ENCODE results near the gene NDUFS3. TPM values are rescaled to one million over a fixed set of nuclear protein-coding genes. Genes with fewer than 3 reads are reported as not detected.

Gene NDUFS3
- total RNA-seq, 1 experiment from 2014 or later, result 120 TPM

DNA sequence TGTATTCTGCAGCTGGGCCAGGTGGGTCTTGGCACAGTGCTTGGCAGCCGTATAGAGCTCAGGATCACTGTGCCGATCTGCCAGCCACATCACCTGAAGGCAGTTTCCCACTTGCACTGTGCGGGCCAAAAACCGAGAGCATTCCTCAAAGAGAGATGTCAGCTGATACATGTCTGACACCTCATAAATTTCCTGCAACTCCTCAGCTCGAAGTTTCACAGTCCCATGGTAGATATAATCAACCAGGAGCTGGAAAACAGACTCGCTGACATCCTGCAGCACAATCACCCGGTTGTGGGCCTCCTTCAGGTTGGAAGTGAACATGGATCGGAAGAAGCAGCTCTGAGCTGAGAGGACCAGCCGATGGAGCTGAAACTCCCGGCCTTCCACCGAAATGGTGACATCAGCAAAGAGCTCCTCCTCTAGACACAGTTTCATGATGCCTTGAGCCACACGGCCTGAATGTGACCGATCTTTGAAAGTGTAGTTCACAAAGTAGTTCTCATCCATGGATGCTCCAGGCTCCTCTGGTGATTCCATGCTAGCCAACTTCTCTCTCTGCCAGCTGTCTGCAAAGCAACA is 1.3 kb upstream of the NDUFS3 start:
- no peak for ATAC-seq
- Histone ChIP-seq H3K27ac (ENCODE audit: low read length) (no peak overlapping the region), H3K27me3 (ENCODE audit: low read length) (no peaks in the 10 kb centered on the region), H3K79me2 (ENCODE audit: low read length) (peaks cover 43% of the 10 kb centered on the region), H3K36me3 (ENCODE audit: low read depth, low read length) (peaks cover 32% of the 10 kb centered on the region), H4K20me1 (ENCODE audit: low read length) (no peaks in the 10 kb centered on the region), H3K4me2 (ENCODE audit: low read length) (peak overlapping the region; percentile 91), H3K9me2 (replicated peaks; ENCODE audit: low read length) (no peaks in the 10 kb centered on the region), H3K4me3 (ENCODE audit: low read length) (peak overlapping the region; percentile 95; the same call in 1 of the 2 replicates), H3F3A (ENCODE audit: low read length, unreplicated experiment) (no peaks in the 10 kb centered on the region), H2AFZ (ENCODE audit: low read length) (no peak overlapping the region), H3K4me1 (ENCODE audit: insufficient read depth, low read length) (peaks cover 15% of the 10 kb centered on the region), H3K9ac (ENCODE audit: low read length) (0 out of 2 replicates have a peak overlapping the region, but pooled peaks have one; percentile 97), H3K9me3 (ENCODE audit: low read length) (no peaks in the 10 kb centered on the region)
- DNase-seq, result no peak
- ChIA-PET CTCF (no interaction called here), POLR2A (ENCODE audit: unreplicated experiment) (no interaction called here)
- no TSS peak for BruUV-seq (replicated peaks)
- intact Hi-C loops (cut with micrococcal nuclease), result no loop called here
- TF ChIP-seq, protein P1, sequence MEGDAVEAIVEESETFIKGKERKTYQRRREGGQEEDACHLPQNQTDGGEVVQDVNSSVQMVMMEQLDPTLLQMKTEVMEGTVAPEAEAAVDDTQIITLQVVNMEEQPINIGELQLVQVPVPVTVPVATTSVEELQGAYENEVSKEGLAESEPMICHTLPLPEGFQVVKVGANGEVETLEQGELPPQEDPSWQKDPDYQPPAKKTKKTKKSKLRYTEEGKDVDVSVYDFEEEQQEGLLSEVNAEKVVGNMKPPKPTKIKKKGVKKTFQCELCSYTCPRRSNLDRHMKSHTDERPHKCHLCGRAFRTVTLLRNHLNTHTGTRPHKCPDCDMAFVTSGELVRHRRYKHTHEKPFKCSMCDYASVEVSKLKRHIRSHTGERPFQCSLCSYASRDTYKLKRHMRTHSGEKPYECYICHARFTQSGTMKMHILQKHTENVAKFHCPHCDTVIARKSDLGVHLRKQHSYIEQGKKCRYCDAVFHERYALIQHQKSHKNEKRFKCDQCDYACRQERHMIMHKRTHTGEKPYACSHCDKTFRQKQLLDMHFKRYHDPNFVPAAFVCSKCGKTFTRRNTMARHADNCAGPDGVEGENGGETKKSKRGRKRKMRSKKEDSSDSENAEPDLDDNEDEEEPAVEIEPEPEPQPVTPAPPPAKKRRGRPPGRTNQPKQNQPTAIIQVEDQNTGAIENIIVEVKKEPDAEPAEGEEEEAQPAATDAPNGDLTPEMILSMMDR (conservative IDR thresholded peaks at IDR 0.05; ENCODE audit: low read depth, low read length), result no peak
- no peak for TF ChIP-seq EZH2 (IDR thresholded peaks at IDR 0.05; ENCODE audit: low read length, unreplicated experiment)
- TF ChIP-seq EZH2phosphoT487 (IDR thresholded peaks at IDR 0.05; ENCODE audit: borderline replicate concordance, low read length), result no peak

- intact Hi-C loops (cut with micrococcal nuclease), result no loop called here
- DNase-seq (no peak), ATAC-seq (no peak)
- Histone ChIP-seq H3K4me3 (ENCODE audit: low read length) (no peak overlapping the region), H3K4me1 (ENCODE audit: insufficient read depth, low read length) (no peaks in the 10 kb centered on the region), H2AFZ (ENCODE audit: low read length) (no peak overlapping the region), H3K79me2 (ENCODE audit: low read length) (peaks cover 27% of the 10 kb centered on the region), H3K9ac (ENCODE audit: low read length) (no peak overlapping the region), H3K4me2 (ENCODE audit: low read length) (no peak overlapping the region), H3K27ac (ENCODE audit: low read length) (no peak overlapping the region), H3K36me3 (ENCODE audit: low read depth, low read length) (peaks cover 30% of the 10 kb centered on the region), H3K27me3 (ENCODE audit: low read length) (no peaks in the 10 kb centered on the region), H3F3A (ENCODE audit: low read length, unreplicated experiment) (no peaks in the 10 kb centered on the region), H4K20me1 (ENCODE audit: low read length) (no peaks in the 10 kb centered on the region), H3K9me2 (replicated peaks; ENCODE audit: low read length) (no peaks in the 10 kb centered on the region), H3K9me3 (ENCODE audit: low read length) (no peaks in the 10 kb centered on the region)
- ChIA-PET POLR2A (ENCODE audit: unreplicated experiment) (no interaction called here), CTCF (no interaction called here)
- TF ChIP-seq EZH2phosphoT487 (IDR thresholded peaks at IDR 0.05; ENCODE audit: borderline replicate concordance, low read length) (no peak), EZH2 (IDR thresholded peaks at IDR 0.05; ENCODE audit: low read length, unreplicated experiment) (no peak)
- TF ChIP-seq, protein P1 (conservative IDR thresholded peaks at IDR 0.05; ENCODE audit: low read depth, low read length), result no peak
- BruUV-seq (replicated peaks), result no TSS peak
These were observed 5.0 kb downstream of the NDUFS3 start for GRCh38 chr11:47583844-47584243.

DNA sequence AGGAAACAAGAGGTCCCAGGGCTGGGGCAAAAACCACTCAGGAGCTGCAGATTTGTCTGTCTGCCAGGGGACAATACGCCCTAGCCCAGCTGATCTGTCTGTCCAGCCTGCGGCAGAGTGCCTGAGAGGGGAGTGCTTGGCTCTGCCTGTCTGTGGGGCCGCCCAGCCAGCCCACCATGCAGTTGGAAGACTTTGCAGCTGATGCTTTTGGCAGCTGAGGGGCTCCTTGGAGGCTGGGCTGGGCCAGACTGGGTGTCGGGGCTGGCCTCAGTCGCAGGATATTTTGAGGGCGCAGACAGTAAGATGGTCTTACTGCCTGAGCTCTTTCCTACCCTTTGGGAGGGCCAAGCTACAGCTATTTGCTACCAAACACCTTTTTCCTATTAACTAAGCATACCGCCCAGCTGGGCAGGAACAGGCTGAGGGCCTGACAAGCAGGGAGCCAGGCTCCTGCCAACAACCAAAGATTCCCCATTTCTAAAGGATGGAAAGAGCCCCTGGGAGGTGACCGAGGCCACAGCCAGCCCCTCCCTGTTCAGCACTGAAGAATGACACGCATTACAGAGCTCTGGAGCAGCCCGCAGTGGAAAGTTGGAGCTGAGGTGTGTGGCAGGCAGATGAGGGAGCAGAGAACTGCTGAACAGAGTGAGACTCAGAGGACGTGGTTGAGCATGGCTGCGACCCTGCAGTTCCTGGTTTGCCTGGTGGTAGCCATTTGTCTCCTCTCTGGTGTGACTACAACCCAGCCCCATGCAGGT is 7.4 kb downstream of the NDUFS3 start, which contains the start of gene FAM180B:
FAM180B (plus strand) TSS at position 581 of the 758 bp plus-strand sequence; CDS start at position 672, 91 bp downstream.
- CTCF ChIA-PET, result no interaction called here
- BruUV-seq (replicated peaks), result no TSS peak
- ATAC-seq, result peak; percentile 21

More for the DNA sequence above, 7.4 kb downstream of the NDUFS3 start, which contains the start of gene FAM180B:
- intact Hi-C loops (cut with micrococcal nuclease), result no loop called here
- H3K27ac ChIP-seq (ENCODE audit: low read length), result no peak within 1 kb of the TSS
- no peaks in the 10 kb centered on the region for H3K27me3 ChIP-seq (ENCODE audit: low read length)
- DNase-seq, result no peak
- H2AFZ ChIP-seq (ENCODE audit: low read length), result no peak within 1 kb of the TSS
- H3K9me2 ChIP-seq (replicated peaks; ENCODE audit: low read length), result no peaks in the 10 kb centered on the region
- H3K9ac ChIP-seq (ENCODE audit: low read length), result no peak within 1 kb of the TSS
- peaks cover 22% of the 10 kb centered on the region for H3K36me3 ChIP-seq (ENCODE audit: low read depth, low read length)
- no peaks in the 10 kb centered on the region for H3K4me1 ChIP-seq (ENCODE audit: insufficient read depth, low read length)
- no peaks in the 10 kb centered on the region for H3F3A ChIP-seq (ENCODE audit: low read length, unreplicated experiment)
- POLR2A ChIA-PET (ENCODE audit: unreplicated experiment), result no interaction called here
- H3K9me3 ChIP-seq (ENCODE audit: low read length), result no peaks in the 10 kb centered on the region
- peaks cover 6% of the 10 kb centered on the region; the same call in 1 of the 2 replicates for H3K79me2 ChIP-seq (ENCODE audit: low read length)
- no peak within 1 kb of the TSS for H3K4me2 ChIP-seq (ENCODE audit: low read length)
- TF ChIP-seq, protein P1 (conservative IDR thresholded peaks at IDR 0.05; ENCODE audit: low read depth, low read length), result no peak
- TF ChIP-seq EZH2phosphoT487 (IDR thresholded peaks at IDR 0.05; ENCODE audit: borderline replicate concordance, low read length) (no peak), EZH2 (IDR thresholded peaks at IDR 0.05; ENCODE audit: low read length, unreplicated experiment) (no peak)
- no peaks in the 10 kb centered on the region for H4K20me1 ChIP-seq (ENCODE audit: low read length)
- no peak within 1 kb of the TSS for H3K4me3 ChIP-seq (ENCODE audit: low read length)

Measured in PC-3 (cell line).